Upper lobe of right lung (tissue), 1 donor: ENCODE results near the gene MACO1. TPM values are rescaled to one million over a fixed set of nuclear protein-coding genes. Genes with fewer than 3 reads are reported as not detected.

ENCODE experiments used
- ATAC-seq: fragments of 200-7000 bp; cut with Tn5 transposase; one replicate; pipeline ENCODE4 v1.9.1; 2020; ENCODE audit warnings: mild to moderate bottlenecking, moderate library complexity
- DNase-seq: peaks from one replicate; pipeline ENCODE4 v3.0.0-alpha.2; 2020
- H3K27ac ChIP-seq: fragments of 200-600 bp; one replicate; pipeline ENCODE4 v1.8.0; 2022
- H3K27me3 ChIP-seq: fragments of 200-600 bp; one replicate; pipeline ENCODE4 v1.8.0; 2022; ENCODE audit warnings: mild to moderate bottlenecking
- H3K36me3 ChIP-seq: fragments of 200-600 bp; one replicate; pipeline ENCODE4 v1.8.0; 2022
- H3K4me1 ChIP-seq: fragments of 200-600 bp; one replicate; pipeline ENCODE4 v1.8.0; 2022
- H3K4me3 ChIP-seq: fragments of 200-600 bp; one replicate; pipeline ENCODE4 v1.8.0; 2022; ENCODE audit warnings: mild to moderate bottlenecking
- H3K9me3 ChIP-seq: fragments of 200-600 bp; one replicate; pipeline ENCODE4 v1.8.0; 2022
- CTCF ChIP-seq: fragments of 200-600 bp; IDR thresholded peaks from one replicate; pipeline ENCODE4 v1.8.0; 2022; ENCODE audit warnings: antibody characterized with exemption
- intact Hi-C: fragments of 100-400 bp; cut with DNase I; formaldehyde crosslinking; loops from one replicate; pipeline ENCODE4 v1.11.0; 2022
- total RNA-seq: library from RNA; stranded (reverse); fragmentation: NEBNext Ultra II Directional; extraction: Animal tissue kit (Norgen Biotek cat#: 25700); gene quantifications from one replicate; pipeline ENCODE4 v1.2.1, GENCODE V29; 2021
- donor health status: DM: no; HTN: yes; CAD: no; lungs with severe emphysema.

Gene MACO1
- total RNA-seq, 1 donor from 2014 or later, result 20.2 TPM

- intact Hi-C loops, result no loop called here
- DNase-seq, result peak; percentile 52
- no peak overlapping the region for H3K27ac ChIP-seq
- ATAC-seq, result no peak
- no peak overlapping the region for H3K4me3 ChIP-seq
- no peaks in the 10 kb centered on the region for H3K9me3 ChIP-seq
- H3K27me3 ChIP-seq, result no peaks in the 10 kb centered on the region
- no peaks in the 10 kb centered on the region for H3K36me3 ChIP-seq
- H3K4me1 ChIP-seq, result no peaks in the 10 kb centered on the region
- TF ChIP-seq CTCF, result no peak
These were observed 87.0 kb downstream of the MACO1 start for GRCh38 chr1:25517476-25518394.

GRCh38 chr1:25519624-25520023, 88.9 kb downstream of the MACO1 start:
- Histone ChIP-seq H3K27ac (no peak overlapping the region), H3K9me3 (no peaks in the 10 kb centered on the region), H3K36me3 (no peaks in the 10 kb centered on the region), H3K27me3 (no peaks in the 10 kb centered on the region), H3K4me3 (no peak overlapping the region), H3K4me1 (no peaks in the 10 kb centered on the region)
- DNase-seq, result no peak
- no peak for ATAC-seq
- intact Hi-C loops, result no loop called here
- no peak for TF ChIP-seq CTCF

DNA sequence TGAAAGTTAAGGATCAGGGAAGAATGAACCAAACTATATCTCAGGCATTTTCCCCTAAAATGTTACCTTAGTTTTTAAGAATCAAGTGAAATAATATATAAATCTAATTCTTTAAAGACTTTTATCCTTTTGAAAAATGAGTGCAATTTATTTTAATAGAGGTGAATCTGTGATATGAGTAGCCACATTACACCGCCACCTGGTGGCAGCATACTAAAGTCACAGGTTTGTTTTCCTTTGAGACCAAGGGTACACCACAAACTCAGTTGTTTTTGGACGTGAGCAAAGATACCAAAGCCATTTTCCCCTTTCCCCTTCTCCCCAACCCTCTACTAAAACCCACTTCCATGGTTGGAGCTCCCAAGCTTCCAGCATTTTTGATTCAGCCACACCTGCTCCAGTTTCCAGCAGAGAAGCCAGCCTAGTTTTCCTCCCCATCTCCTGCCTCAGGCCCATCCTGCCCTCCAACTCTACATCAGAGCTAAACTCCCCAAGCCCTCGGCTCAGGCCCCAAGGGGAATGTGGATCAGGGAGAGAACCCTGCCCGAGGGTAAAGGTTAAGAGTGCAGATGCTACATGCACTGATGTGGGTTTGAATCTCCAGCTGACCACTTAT, 89.9 kb downstream of the MACO1 start:
- DNase-seq, result peak; percentile 61
- Histone ChIP-seq H3K4me1 (no peaks in the 10 kb centered on the region), H3K9me3 (no peaks in the 10 kb centered on the region), H3K27me3 (no peaks in the 10 kb centered on the region), H3K4me3 (no peak overlapping the region), H3K36me3 (no peaks in the 10 kb centered on the region), H3K27ac (no peak overlapping the region)
- TF ChIP-seq CTCF, result peak; percentile 90
- intact Hi-C loops, result no loop called here
- peak; percentile 68 for ATAC-seq

- no peaks in the 10 kb centered on the region for H3K4me1 ChIP-seq
- H3K4me3 ChIP-seq, result no peak overlapping the region
- H3K27ac ChIP-seq, result no peak overlapping the region
- no peak for DNase-seq
- TF ChIP-seq CTCF, result no peak
- no peaks in the 10 kb centered on the region for H3K36me3 ChIP-seq
- intact Hi-C loops, result no loop called here
- H3K27me3 ChIP-seq, result no peaks in the 10 kb centered on the region
- H3K9me3 ChIP-seq, result no peaks in the 10 kb centered on the region
- ATAC-seq, result no peak
These were observed 91.4 kb downstream of the MACO1 start for GRCh38 chr1:25522031-25522655.

- no peak for ATAC-seq
- Histone ChIP-seq H3K4me1 (no peaks in the 10 kb centered on the region), H3K27me3 (no peaks in the 10 kb centered on the region), H3K36me3 (no peaks in the 10 kb centered on the region), H3K4me3 (no peak overlapping the region), H3K9me3 (no peaks in the 10 kb centered on the region), H3K27ac (no peak overlapping the region)
- TF ChIP-seq CTCF, result no peak
- DNase-seq, result no peak
- intact Hi-C loops, result no loop called here
These were observed 92.8 kb downstream of the MACO1 start for GRCh38 chr1:25523542-25523941.
